HepG2 (cell line): Measurements from ENCODE around the gene UST. TPM values are rescaled to one million over a fixed set of nuclear protein-coding genes. Genes with fewer than 3 reads are reported as not detected.

Source experiments
- ATAC-seq: fragments of 200-7000 bp; cut with Tn5 transposase; 3 replicates; pipeline ENCODE4 v1.9.1; 2020; ENCODE audit warnings: mild to moderate bottlenecking, moderate library complexity
- BruUV-seq: library from RNA; stranded (reverse); fragments of 400-500 nt; replicated peaks from 2 replicates; lab custom pipeline; 2021; lab: Mats Ljungman, UMichigan
- CTCF ChIA-PET: fragments of 300-600 bp; formaldehyde crosslinking; extraction: SDS; loops from one replicate; lab custom pipeline; 2021; ENCODE audit warnings: low total read pairs, inconsistent platforms, low intra/inter-chr PET ratio; lab: Yijun Ruan, JAX
- POLR2A ChIA-PET: fragments of 350-600 bp; sonication (Branson Sonifier 250); formaldehyde crosslinking; loops from one replicate; lab custom pipeline; 2020; ENCODE audit warnings: antibody characterized with exemption, inconsistent platforms; lab: Yijun Ruan, JAX
- DNase-seq: peaks from one replicate; pipeline ENCODE4 v3.0.0-alpha.2; 2015; ENCODE audit warnings: low spot score
- FAIRE-seq: peaks from 3 replicates; lab custom pipeline; 2011; peaks lifted over from hg19 to GRCh38; lab: Jason Lieb, UNC
- H2AFZ ChIP-seq: one replicate; pipeline ENCODE4 v1.6.1; 2011; ENCODE audit warnings: low read length, inconsistent platforms
- H3K27ac ChIP-seq: fragments of 300-600 bp; 3 replicates; pipeline ENCODE4 v1.8.0; 2011; ENCODE audit warnings: mixed run types, mild to moderate bottlenecking, mixed read lengths, low read length, inconsistent platforms; ENCODE audit not compliant: insufficient read depth; ENCODE audit errors: extremely low read length
- H3K27me3 ChIP-seq, 2 experiments: fragments of 200-600 bp in 1 of 2; 2 replicates in 1 of 2; 3 replicates in 1 of 2; pipeline versions ENCODE4 v1.6.0 to v1.8.0; 2011; ENCODE audit warnings: low read length in 2 of 2, mild to moderate bottlenecking in 2 of 2, moderate library complexity in 2 of 2, inconsistent platforms in 1 of 2; ENCODE audit not compliant: insufficient read depth in 2 of 2, control insufficient read depth in 1 of 2
- H3K36me3 ChIP-seq, 2 experiments: fragments of 200-600 bp in 1 of 2; replicated peaks in 1 of 2; 2 replicates in 1 of 2; 3 replicates in 1 of 2; pipeline versions ENCODE4 v1.5.1 to v1.8.0; 2011; ENCODE audit warnings: low read length in 2 of 2, inconsistent platforms in 1 of 2; ENCODE audit not compliant: insufficient read depth in 2 of 2, control insufficient read depth in 1 of 2
- H3K4me1 ChIP-seq: 2 replicates; pipeline ENCODE4 v1.5.1; 2012; ENCODE audit warnings: low read length, inconsistent platforms; ENCODE audit not compliant: insufficient read depth
- H3K4me2 ChIP-seq: 2 replicates; pipeline ENCODE4 v1.6.0; 2011; ENCODE audit warnings: low read depth, low read length, inconsistent platforms
- H3K4me3 ChIP-seq, 3 experiments: fragments of 200-600 bp in 1 of 3; sonication (generic), shearing (Covaris generic) in 1 of 3; replicated peaks in 1 of 3; 2 replicates each; pipeline ENCODE4 v1.5.1; 2011 to 2016; ENCODE audit warnings: low read length in 3 of 3, inconsistent platforms in 2 of 3, low read depth in 2 of 3, mild to moderate bottlenecking in 2 of 3, control low read depth in 1 of 3, mixed read lengths in 1 of 3; ENCODE audit not compliant: insufficient read depth in 1 of 3
- H3K79me2 ChIP-seq: one replicate; pipeline ENCODE4 v1.6.1; 2011; ENCODE audit warnings: low read length, inconsistent platforms; ENCODE audit not compliant: insufficient read depth
- H3K9ac ChIP-seq: 2 replicates; pipeline ENCODE4 v1.6.0; 2011; ENCODE audit warnings: mild to moderate bottlenecking, low read depth, low read length, inconsistent platforms; ENCODE audit not compliant: insufficient read depth
- H3K9me3 ChIP-seq: 2 replicates; pipeline ENCODE4 v1.5.1; 2012; ENCODE audit warnings: mild to moderate bottlenecking, low read length
- H4K20me1 ChIP-seq: 2 replicates; pipeline ENCODE4 v1.6.0; 2011; ENCODE audit warnings: inconsistent platforms, mild to moderate bottlenecking, low read length, moderate library complexity; ENCODE audit not compliant: insufficient read depth
- CBFB ChIP-seq: sonication (generic); formaldehyde crosslinking; IDR thresholded peaks from 2 replicates; pipeline ENCODE4 v1.4.0; 2020; ENCODE audit warnings: missing genetic modification reagents
- CCDC6 ChIP-seq: sonication (generic); formaldehyde crosslinking; IDR thresholded peaks from 2 replicates; pipeline ENCODE4 v1.8.1; 2022; ENCODE audit warnings: mild to moderate bottlenecking, missing genetic modification reagents, moderate library complexity
- CEBPG ChIP-seq: IDR thresholded peaks from 2 replicates; pipeline ENCODE4 v1.6.1; 2016
- FUBP1 ChIP-seq: sonication (generic); formaldehyde crosslinking; IDR thresholded peaks from 2 replicates; pipeline ENCODE4 v1.5.1; 2020; ENCODE audit warnings: missing genetic modification reagents, mild to moderate bottlenecking, borderline replicate concordance
- GZF1 ChIP-seq: sonication (generic); formaldehyde crosslinking; IDR thresholded peaks from 2 replicates; pipeline ENCODE4 v1.5.1; 2020; ENCODE audit warnings: mild to moderate bottlenecking, missing genetic modification reagents
- HES4 ChIP-seq: sonication (generic); formaldehyde crosslinking; IDR thresholded peaks from 2 replicates; pipeline ENCODE4 v1.9.0; 2021; ENCODE audit warnings: mild to moderate bottlenecking, missing genetic modification reagents, borderline replicate concordance
- PCBP1 ChIP-seq: fragments of 200-400 bp; formaldehyde crosslinking; IDR thresholded peaks from 2 replicates; pipeline ENCODE4 v1.6.1; 2017; ENCODE audit warnings: mild to moderate bottlenecking, low read depth, low read length, borderline replicate concordance
- SAFB2 ChIP-seq: sonication (generic); formaldehyde crosslinking; IDR thresholded peaks from 2 replicates; pipeline ENCODE4 v1.5.1; 2020; ENCODE audit warnings: missing genetic modification reagents, low read depth, mild to moderate bottlenecking, borderline replicate concordance
- SOX5 ChIP-seq: IDR thresholded peaks from 2 replicates; pipeline ENCODE4 v1.6.1; 2016; ENCODE audit warnings: borderline replicate concordance
- TOPORS ChIP-seq: sonication (generic); formaldehyde crosslinking; IDR thresholded peaks from 2 replicates; pipeline ENCODE4 v1.8.0; 2023; ENCODE audit warnings: mild to moderate bottlenecking, missing genetic modification reagents
- ZBTB3 ChIP-seq: sonication (generic); formaldehyde crosslinking; IDR thresholded peaks from 2 replicates; pipeline ENCODE4 v1.4.0; 2020; ENCODE audit warnings: low read depth, mild to moderate bottlenecking, moderate library complexity, missing genetic modification reagents, borderline replicate concordance
- ZBTB34 ChIP-seq: sonication (generic); formaldehyde crosslinking; IDR thresholded peaks from 2 replicates; pipeline ENCODE4 v1.8.0; 2022; ENCODE audit warnings: mild to moderate bottlenecking, missing genetic modification reagents
- ZNF282 ChIP-seq: fragments of 450-650 bp; IDR thresholded peaks from 2 replicates; pipeline ENCODE4 v1.6.1; 2018; ENCODE audit not compliant: partially characterized antibody
- ZNF296 ChIP-seq: sonication (generic); formaldehyde crosslinking; conservative IDR thresholded peaks from 2 replicates; pipeline ENCODE4 v1.5.0; 2020; ENCODE audit warnings: mild to moderate bottlenecking, missing genetic modification reagents
- ZNF746 ChIP-seq: sonication (generic); formaldehyde crosslinking; IDR thresholded peaks from 2 replicates; pipeline ENCODE4 v1.8.0; 2022; ENCODE audit warnings: mild to moderate bottlenecking, missing genetic modification reagents
- ZNF788 ChIP-seq: sonication (generic); formaldehyde crosslinking; IDR thresholded peaks from 2 replicates; pipeline ENCODE4 v1.5.0; 2020; ENCODE audit warnings: mild to moderate bottlenecking, missing genetic modification reagents, borderline replicate concordance
- WGBS: methylation state at CpG from one replicate; pipeline ENCODE4 v1.1.6; 2017; ENCODE audit warnings: low lambda C conversion rate; 5-methylcytosine and 5-hydroxymethylcytosine counted together
- in situ Hi-C: cut with HindIII; loops from 2 replicates; pipeline ENCODE4 v1.10.0; 2017; ENCODE audit warnings: low pct_unique_long_range_greater_than_20kb; ENCODE audit not compliant: extremely low pct_ligation_motif_present
- intact Hi-C: fragments of 100-400 bp; cut with micrococcal nuclease; formaldehyde crosslinking; loops from one replicate; pipeline ENCODE4 v1.10.0; 2022; ENCODE audit not compliant: unreplicated experiment
- polyA plus RNA-seq, 8 experiments: library from polyadenylated mRNA; depleted of rRNA in 3 of 8; stranded (reverse) in 7 of 8; unstranded in 1 of 8; fragments of >200 nt; fragmentation: Illumina TruSeq in 4 of 8; extraction: Trizol in 4 of 8; gene quantifications; 2 replicates each; pipeline versions ENCODE4 v1.2.1 to v1.2.3, GENCODE V29; 2011 to 2016; ENCODE audit warnings: low read depth in 4 of 8, missing spikeins in 1 of 8, mixed read lengths in 1 of 8; ENCODE audit not compliant: insufficient read depth in 1 of 8
- total RNA-seq, 5 experiments: library from RNA; depleted of rRNA; stranded (reverse); fragments of >200 nt; fragmentation: Illumina TruSeq; extraction: Trizol; gene quantifications; 2 replicates each; pipeline ENCODE4 v1.2.3, GENCODE V29; 2016; ENCODE audit warnings: low read depth in 1 of 5
- TF ChIP-seq, protein P1 (sequence below): sonication (generic); formaldehyde crosslinking; IDR thresholded peaks from 2 replicates; pipeline ENCODE4 v1.5.0; 2020; ENCODE audit warnings: missing genetic modification reagents, mild to moderate bottlenecking, borderline replicate concordance

Gene UST
- total and polyA plus RNA-seq, 2 of the 13 experiments (the other 11 are each of a cell fraction or from before 2014, with no cell fraction given), result 0.27 TPM; not detected in 1

GRCh38 chr6:148776321-148777308 lies 29.8 kb downstream of the UST start:
- ATAC-seq (no peak), DNase-seq (no peak), FAIRE-seq (no peak)
- no peak overlapping the region for H3K4me2 ChIP-seq
- H3K4me3 ChIP-seq, result no peak overlapping the region
- H3K79me2 ChIP-seq, result no peaks in the 10 kb centered on the region
- no peaks in the 10 kb centered on the region for H3K36me3 ChIP-seq
- H4K20me1 ChIP-seq, result no peaks in the 10 kb centered on the region
- in situ Hi-C loops, result no loop called here
- WGBS, result 34% methylated on average over 15 of the region's 15 CpGs
- no peak overlapping the region for H3K9ac ChIP-seq
- BruUV-seq, result no TSS peak
- POLR2A ChIA-PET, result no interaction called here
- no peak overlapping the region for H2AFZ ChIP-seq
- no peak overlapping the region for H3K27ac ChIP-seq
- intact Hi-C loops, result no loop called here
- CTCF ChIA-PET, result no interaction called here
- H3K9me3 ChIP-seq, result no peaks in the 10 kb centered on the region
- H3K27me3 ChIP-seq, result 0 out of 5 replicates have a peak, but pooled peaks cover 0 to 16% of the 10 kb centered on the region in 2 experiments
- H3K4me1 ChIP-seq, result no peaks in the 10 kb centered on the region
- no peak for TF ChIP-seq ZNF746 (CRISPR knock-in tag)
- no peak for TF ChIP-seq GZF1
- no peak for TF ChIP-seq ZBTB34 (CRISPR knock-in tag)
- TF ChIP-seq, protein P1, sequence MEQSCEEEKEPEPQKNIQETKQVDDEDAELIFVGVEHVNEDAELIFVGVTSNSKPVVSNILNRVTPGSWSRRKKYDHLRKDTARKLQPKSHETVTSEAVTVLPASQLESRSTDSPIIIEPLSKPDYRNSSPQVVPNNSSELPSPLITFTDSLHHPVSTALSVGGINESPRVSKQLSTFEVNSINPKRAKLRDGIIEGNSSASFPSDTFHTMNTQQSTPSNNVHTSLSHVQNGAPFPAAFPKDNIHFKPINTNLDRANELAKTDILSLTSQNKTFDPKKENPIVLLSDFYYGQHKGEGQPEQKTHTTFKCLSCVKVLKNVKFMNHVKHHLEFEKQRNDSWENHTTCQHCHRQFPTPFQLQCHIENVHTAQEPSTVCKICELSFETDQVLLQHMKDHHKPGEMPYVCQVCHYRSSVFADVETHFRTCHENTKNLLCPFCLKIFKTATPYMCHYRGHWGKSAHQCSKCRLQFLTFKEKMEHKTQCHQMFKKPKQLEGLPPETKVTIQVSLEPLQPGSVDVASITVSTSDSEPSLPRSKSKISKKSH (CRISPR knock-in tag), result no peak
- no peak for TF ChIP-seq ZNF296 (CRISPR knock-in tag)
- TF ChIP-seq CEBPG (CRISPR knock-in tag), result no peak
- no peak for TF ChIP-seq FUBP1
- TF ChIP-seq ZNF788 (CRISPR knock-in tag), result no peak
- TF ChIP-seq ZBTB3 (CRISPR knock-in tag), result no peak
- TF ChIP-seq ZNF282, result no peak
- TF ChIP-seq TOPORS (CRISPR knock-in tag), result no peak
- no peak for TF ChIP-seq PCBP1
- no peak for TF ChIP-seq SAFB2 (CRISPR knock-in tag)
- TF ChIP-seq HES4 (CRISPR knock-in tag), result no peak
- TF ChIP-seq CCDC6 (CRISPR knock-in tag), result no peak
- no peak for TF ChIP-seq CBFB (CRISPR knock-in tag)
- no peak for TF ChIP-seq SOX5 (CRISPR knock-in tag)
